ENCODE results near the gene BBS9.

GRCh38 chr7:33286501-33286900, 157.1 kb downstream of the BBS9 start:
- TF ChIP-seq CTCF (conservative IDR thresholded peaks at IDR 0.05; ENCODE audit: low read depth in 2 of 2) (no peak), EZH2 (IDR thresholded peaks at IDR 0.05; ENCODE audit: low read depth, unreplicated experiment) (no peak), REST (IDR thresholded peaks at IDR 0.05; ENCODE audit: unreplicated experiment) (no peak)

Measured in GM23338 (cell line).